GM19023 (cell line): ENCODE measurements around the gene ZBTB2.
"Not testable (repeated sequence)": the region's sequence is repeated elsewhere in the genome, so short reads cannot be mapped to it uniquely, and the experiment has no call there.

Source experiments
- ATAC-seq: cut with Tn5 transposase; IDR thresholded peaks from one replicate; pipeline ENCODE4 v1.9.1; 2021; ENCODE audit warnings: mild to moderate bottlenecking, moderate library complexity; ENCODE audit not compliant: unreplicated experiment

ZBTB2 gene

DNA sequence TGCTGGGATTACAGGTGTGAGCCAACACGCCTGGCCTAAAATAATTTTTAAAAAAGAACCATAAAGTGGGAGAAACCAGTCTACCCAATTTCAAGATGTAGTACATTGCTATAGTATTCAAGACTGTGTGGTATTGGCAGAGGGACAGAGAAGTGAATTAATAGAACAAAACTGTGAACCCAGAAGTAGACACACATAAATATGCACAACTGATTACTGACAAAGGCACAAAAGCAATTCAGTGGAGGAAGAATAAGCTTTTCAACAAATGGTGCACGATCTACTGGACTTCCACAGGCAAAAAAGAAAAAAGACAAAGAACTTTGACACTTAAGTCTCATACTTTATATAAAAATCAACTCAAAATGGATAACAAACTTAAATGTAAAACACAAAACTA is 15.5 kb downstream of the ZBTB2 start:
- no peak for ATAC-seq

DNA sequence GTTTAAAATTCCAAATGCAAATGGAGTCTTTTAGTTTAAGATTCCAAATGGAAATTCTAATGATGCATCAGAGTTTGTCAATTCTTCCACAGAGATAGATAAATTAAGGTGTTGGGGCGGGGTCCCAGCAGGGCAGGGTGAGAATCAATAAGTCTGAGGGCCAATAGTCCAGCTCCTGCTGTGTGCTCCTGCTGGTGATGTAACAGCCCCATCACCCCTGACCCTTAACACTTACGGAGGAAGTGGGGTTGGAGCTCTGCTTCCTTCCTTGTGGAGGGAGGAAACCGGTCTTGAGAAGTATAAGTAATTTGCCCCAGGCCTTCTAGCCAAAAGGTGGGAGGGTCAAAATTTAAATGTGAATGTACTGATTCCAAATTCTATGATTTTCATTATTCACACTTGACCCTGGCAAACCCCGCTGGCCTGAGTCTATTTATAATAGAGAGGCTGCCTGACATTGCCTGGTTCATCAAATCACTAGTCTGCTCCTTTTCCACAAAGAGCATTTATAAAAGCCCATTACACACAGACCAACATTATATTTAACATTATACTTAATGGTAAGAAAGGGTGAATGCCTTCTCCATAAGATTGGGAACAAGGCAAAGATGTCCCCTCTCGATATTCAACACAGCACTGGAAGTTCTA is 17.2 kb downstream of the ZBTB2 start:
- ATAC-seq = no peak

DNA sequence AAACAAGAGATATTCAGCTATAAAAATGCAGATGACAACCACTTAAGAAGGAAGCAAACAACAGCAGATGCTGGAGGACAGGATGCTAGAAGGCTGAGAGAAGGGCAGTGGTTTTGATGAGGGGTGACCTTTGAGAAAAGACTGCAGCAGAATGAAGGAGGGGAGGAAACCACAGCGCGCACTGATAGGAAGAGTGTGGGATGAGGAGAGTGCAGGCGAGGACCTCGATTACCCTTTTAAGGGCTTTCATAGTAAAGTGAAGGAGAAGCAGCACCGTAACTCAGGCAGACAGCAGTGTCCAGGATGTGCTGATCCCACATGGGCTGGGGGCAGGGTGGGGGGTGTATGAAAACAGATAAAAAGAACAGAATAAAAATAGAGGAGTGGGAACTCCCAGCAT is 19.2 kb downstream of the ZBTB2 start:
- ATAC-seq = no peak

DNA sequence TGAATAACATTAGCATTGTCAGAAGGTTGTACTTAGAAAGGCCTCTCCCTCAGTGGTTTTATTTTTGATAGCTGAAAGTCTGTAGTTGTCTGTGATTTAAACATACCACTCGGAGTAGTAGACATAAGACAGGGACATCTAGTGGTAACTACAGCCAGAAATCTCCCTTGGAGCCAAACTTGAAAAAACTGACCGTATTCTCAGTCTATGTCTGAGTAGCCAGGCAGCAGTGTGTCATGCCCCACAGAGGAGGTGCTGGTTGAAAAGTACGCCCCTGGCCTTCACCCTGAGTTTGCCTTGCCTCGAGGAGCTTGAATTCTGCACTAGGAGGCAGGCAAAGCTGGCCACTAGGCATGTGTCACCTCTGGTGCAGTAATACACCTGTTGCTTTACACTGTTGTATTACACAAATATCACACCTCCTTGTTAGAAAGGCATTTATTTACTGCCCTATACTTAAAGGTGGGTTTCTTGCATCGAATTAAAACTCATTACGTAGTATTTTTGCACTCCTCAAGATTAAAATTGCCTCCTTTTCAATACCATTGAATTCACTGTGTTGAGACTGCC is 20.8 kb downstream of the ZBTB2 start:
- no peak for ATAC-seq

DNA sequence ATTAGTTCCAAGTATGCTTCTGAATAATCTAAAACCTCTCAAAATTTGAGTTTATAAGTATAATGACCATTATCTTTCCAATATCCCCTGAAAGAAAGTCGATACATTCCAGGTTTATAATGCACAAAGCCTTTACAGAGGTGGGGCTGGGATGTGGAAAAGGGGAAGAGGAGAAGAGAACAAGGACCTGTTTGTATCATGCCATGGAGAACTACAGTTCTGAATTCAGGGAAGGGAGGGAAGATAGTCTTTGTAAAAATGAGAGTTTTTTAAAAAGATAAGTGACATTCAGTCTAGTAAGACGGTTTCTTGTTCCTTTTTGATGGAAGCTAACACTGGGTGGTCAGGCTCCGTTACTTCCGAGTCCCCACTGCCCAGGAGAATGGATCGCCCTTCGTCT is 26.1 kb downstream of the ZBTB2 start:
- ATAC-seq = no peak

DNA sequence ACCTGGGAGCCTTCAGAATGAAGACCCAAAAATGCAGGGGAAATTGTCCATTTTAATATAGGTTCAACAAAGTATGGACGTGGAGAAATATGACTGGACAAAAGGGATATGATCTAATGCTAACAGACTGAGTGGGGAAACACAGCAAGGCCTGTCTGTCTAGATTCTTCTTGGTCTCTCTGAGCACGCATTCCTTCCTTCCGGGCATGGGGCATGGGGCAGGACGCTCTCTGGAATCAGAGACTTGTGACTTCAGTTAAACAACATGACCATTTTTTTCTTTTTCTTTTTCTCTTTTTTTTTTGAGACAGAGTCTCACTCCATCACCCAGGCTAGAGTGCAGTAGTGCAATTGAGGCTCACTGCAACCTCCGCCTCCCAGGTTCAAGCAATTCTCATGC is 31.9 kb downstream of the ZBTB2 start:
- no peak for ATAC-seq

DNA sequence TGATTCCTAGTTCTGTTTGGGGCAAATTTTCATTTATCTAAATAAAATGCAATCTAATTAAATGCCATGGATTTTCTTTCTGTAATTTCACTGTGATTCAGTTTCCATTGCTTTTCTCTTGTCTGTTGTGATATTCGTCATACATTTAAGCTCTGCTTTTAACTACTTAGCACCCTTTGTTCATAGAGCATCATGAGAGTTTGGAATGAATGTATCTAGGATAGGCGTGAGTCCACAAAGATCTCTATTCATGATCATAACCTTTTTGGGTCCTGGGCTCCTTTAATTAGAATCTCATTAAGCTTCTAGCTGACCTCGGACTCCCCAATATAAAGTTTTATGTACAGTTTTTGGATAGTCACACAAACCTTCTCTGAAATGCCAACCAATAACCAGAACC is 32.9 kb downstream of the ZBTB2 start:
- ATAC-seq = no peak

DNA sequence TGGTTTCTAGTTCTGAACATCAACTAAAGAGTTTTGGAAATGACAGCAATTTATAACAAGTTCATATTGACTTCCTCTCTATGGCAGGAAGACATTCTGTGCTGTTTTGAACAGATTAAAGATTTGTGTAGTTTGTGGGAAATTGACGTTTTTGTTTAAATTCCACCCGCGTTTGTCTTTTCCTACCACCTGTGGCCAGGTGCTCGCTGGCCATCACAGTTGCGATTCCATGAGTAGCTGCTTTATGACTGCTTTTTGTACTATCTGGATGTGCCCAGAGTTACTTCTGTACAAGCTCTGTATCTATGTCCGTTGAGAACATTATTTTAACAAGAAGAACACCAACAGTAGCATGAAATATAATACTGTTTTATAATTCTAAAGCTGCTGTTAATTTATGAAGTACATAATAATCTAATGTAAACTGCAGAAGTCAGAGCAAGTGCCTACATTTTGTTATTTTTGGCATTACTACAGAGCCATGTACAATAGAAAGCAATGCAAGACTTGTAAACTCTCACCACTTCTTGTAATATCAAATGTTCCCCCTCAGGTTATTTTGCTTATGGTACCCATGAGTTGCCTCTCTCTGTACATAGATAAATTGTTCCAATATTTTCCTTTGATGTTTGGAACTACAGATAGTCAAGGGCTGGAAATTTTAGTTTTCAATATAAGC is 33.5 kb downstream of the ZBTB2 start:
- ATAC-seq = no peak

DNA sequence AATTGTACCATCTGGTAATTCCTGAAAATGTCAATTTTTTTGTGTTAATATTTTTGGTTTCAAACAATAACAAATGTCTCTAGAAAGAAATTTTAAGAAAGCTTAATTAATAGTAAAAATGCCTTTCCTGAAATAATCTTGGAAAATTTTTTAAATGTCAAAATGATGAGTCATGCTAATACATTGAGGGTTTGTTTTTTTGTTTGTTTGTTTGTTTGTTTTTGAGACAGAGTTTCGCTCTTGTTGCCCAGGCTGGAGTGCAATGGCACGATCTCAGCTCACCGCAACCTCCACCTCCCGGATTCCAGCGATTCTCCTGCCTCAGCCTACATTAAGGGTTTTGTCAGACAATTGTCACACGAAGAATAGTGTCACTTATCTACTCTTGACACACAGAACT is 34.4 kb downstream of the ZBTB2 start:
- ATAC-seq = not testable (repeated sequence)

DNA sequence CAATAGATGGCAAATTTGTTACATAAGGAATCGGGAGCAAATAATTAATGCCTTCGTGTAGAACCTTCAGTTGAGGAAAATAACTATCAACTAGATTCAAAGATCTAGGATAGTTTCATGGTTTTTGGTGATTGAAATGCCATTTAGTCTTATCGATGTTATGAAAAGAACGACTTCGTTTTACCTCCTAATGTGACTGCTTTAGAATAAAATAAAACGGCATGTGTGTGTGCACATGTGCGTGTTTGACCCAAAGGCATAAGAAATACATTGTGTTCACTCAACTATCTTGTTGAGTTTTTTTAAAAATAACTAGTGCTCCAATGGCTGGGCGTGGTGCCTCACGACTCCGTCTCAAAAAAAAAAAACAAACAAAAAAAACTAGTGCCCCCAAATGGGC is 37.6 kb downstream of the ZBTB2 start:
- ATAC-seq = no peak

DNA sequence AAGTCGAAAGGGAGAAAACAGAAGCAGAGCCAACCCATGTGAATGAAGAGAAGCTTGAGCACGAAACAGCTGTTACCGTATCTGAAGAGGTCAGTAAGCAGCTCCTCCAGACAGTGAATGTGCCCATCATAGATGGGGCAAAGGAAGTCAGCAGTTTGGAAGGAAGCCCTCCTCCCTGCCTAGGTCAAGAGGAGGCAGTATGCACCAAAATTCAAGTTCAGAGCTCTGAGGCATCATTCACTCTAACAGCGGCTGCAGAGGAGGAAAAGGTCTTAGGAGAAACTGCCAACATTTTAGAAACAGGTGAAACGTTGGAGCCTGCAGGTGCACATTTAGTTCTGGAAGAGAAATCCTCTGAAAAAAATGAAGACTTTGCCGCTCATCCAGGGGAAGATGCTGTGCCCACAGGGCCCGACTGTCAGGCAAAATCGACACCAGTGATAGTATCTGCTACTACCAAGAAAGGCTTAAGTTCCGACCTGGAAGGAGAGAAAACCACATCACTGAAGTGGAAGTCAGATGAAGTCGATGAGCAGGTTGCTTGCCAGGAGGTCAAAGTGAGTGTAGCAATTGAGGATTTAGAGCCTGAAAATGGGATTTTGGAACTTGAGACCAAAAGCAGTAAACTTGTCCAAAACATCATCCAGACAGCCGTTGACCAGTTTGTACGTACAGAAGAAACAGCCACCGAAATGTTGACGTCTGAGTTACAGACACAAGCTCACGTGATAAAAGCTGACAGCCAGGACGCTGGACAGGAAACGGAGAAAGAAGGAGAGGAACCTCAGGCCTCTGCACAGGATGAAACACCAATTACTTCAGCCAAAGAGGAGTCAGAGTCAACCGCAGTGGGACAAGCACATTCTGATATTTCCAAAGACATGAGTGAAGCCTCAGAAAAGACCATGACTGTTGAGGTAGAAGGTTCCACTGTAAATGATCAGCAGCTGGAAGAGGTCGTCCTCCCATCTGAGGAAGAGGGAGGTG is 38.7 kb downstream of the ZBTB2 start:
- ATAC-seq = no peak

DNA sequence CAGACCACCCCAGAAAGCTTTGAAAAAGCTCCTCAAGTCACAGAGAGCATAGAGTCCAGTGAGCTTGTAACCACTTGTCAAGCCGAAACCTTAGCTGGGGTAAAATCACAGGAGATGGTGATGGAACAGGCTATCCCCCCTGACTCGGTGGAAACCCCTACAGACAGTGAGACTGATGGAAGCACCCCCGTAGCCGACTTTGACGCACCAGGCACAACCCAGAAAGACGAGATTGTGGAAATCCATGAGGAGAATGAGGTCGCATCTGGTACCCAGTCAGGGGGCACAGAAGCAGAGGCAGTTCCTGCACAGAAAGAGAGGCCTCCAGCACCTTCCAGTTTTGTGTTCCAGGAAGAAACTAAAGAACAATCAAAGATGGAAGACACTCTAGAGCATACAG is 39.6 kb downstream of the ZBTB2 start:
- ATAC-seq = no peak

DNA sequence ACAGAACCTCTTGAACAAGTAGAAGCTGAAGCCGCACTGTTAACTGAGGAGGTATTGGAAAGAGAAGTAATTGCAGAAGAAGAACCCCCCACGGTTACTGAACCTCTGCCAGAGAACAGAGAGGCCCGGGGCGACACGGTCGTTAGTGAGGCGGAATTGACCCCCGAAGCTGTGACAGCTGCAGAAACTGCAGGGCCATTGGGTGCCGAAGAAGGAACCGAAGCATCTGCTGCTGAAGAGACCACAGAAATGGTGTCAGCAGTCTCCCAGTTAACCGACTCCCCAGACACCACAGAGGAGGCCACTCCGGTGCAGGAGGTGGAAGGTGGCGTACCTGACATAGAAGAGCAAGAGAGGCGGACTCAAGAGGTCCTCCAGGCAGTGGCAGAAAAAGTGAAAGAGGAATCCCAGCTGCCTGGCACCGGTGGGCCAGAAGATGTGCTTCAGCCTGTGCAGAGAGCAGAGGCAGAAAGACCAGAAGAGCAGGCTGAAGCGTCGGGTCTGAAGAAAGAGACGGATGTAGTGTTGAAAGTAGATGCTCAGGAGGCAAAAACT is 40.1 kb downstream of the ZBTB2 start:
- ATAC-seq = no peak

DNA sequence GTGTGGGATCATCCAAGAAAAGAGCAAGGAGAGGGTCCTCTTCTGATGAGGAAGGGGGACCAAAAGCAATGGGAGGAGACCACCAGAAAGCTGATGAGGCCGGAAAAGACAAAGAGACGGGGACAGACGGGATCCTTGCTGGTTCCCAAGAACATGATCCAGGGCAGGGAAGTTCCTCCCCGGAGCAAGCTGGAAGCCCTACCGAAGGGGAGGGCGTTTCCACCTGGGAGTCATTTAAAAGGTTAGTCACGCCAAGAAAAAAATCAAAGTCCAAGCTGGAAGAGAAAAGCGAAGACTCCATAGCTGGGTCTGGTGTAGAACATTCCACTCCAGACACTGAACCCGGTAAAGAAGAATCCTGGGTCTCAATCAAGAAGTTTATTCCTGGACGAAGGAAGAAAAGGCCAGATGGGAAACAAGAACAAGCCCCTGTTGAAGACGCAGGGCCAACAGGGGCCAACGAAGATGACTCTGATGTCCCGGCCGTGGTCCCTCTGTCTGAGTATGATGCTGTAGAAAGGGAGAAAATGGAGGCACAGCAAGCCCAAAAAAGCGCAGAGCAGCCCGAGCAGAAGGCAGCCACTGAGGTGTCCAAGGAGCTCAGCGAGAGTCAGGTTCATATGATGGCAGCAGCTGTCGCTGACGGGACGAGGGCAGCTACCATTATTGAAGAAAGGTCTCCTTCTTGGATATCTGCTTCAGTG is 40.8 kb downstream of the ZBTB2 start:
- ATAC-seq = no peak

DNA sequence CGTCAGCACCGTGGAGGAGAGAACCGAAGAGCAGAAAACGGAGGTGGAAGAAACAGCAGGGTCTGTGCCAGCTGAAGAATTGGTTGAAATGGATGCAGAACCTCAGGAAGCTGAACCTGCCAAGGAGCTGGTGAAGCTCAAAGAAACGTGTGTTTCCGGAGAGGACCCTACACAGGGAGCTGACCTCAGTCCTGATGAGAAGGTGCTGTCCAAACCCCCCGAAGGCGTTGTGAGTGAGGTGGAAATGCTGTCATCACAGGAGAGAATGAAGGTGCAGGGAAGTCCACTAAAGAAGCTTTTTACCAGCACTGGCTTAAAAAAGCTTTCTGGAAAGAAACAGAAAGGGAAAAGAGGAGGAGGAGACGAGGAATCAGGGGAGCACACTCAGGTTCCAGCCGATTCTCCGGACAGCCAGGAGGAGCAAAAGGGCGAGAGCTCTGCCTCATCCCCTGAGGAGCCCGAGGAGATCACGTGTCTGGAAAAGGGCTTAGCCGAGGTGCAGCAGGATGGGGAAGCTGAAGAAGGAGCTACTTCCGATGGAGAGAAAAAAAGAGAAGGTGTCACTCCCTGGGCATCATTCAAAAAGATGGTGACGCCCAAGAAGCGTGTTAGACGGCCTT is 41.6 kb downstream of the ZBTB2 start:
- no peak for ATAC-seq

DNA sequence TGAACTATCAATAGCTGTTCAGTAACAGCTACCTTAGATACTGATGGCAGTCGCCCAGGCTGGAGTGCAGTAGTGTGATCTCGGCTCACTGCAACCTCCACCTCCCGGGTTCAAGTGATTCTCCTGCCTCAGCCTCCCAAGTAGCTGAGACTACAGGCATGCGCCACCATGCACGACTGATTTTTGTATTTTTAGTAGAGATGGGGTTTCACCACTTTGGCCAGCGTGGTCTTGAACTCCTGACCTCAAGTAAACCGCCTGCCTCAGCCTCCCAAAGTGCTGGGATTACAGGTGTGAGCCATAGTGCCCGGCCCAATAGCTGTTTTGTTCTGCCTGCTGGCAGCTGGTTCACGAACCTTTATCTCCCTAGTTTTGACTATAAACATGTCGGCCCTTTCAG is 48.6 kb downstream of the ZBTB2 start:
- not testable (repeated sequence) for ATAC-seq

DNA sequence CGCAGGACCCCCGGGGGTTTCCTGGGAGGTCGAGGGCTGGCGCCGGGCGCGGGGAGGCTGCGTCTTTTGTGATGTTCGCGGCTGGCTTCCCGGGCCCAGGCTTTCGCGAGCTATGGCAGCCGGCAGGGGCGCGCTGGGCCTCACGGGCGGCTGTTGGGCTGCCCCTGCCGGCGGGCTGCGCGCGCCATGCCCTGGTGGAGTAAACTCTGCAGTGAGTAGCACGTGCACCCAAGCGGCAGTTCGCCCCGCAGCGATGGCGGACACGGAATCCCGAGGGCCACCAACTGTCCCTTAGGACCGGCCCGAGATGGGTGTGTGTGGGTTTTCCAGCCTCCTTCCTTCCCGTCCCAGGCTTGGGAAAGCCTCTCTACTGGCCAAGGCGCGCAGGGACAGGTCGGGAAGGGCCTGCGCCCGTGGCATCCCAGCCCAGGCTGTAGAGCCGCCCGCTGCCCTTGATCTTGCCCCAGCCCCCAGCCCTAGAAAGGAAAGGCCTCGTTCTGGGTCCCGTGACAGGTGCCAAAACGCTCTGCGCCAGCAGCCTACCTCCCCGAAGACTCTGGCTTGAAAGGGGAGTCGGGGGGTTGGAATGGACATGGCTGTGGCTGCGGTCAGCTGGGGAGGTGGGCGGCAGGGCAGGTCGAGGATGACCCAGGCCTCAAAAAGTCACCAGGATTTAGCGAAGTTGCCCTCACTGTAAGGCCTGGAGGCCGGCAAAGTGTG is 49.7 kb downstream of the ZBTB2 start:
- ATAC-seq = no peak

DNA sequence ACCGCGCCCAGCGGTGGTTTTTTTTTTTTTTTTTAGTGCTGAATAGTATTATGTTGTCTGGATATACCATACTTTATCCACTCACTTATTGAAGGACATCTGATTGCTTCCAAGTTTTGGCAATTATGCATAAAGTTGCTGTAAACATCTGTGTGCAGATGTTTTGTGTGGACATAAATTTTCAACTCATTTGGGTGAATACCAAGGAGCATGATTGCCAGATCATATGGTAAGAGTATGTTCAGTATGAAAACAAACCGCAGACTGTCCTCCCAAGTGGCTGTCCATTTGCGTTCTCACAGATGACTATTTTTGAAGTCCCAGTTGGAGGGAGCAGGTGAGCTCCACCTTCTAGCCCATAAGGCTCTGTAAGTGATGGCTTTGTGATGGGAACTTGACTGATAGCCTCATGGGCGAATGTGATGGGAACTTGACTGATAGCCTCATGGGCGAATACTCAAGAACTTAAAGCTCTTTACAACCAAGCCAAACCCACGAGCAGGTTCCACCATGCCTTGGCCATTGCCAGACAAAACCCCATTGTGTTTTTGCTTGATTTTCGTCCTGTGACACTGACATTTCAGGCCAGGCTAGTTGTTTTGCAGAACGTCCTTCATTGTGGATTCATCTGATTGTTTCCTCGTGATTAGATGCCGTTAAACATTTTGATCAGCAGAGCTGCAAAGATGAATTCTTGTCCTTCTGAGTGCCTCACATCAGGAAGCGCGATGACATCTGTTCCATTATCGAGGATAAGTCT is 51.0 kb downstream of the ZBTB2 start:
- ATAC-seq = no peak

DNA sequence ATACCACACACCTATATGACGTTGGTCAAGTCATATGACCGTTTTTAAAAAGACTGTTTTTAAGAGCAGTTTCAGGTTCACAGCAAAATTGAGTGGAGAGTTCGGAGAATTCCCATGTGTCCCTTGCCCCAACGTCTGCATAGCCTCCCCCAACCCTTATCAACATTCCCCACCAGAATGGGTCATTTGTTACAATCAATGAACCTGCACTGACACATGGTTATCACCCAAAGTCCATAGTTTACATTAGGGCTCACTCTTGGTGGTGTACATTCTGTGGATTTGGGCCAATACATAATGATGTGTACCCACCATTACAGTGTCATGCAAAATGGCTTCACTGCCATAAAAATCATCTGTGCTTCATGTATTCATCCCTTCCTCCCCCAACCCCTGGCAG is 52.0 kb downstream of the ZBTB2 start:
- ATAC-seq = no peak
